GM12872 (cell line): ENCODE data around the gene MKRN3.

ENCODE experiments used
- TF ChIP-seq, protein P1 (sequence below): IDR thresholded peaks from 3 replicates; pipeline ENCODE4 v1.5.1; 2011; ENCODE audit warnings: low read depth, mild to moderate bottlenecking, low read length, moderate library complexity; ENCODE audit not compliant: insufficient read depth

Gene MKRN3

DNA sequence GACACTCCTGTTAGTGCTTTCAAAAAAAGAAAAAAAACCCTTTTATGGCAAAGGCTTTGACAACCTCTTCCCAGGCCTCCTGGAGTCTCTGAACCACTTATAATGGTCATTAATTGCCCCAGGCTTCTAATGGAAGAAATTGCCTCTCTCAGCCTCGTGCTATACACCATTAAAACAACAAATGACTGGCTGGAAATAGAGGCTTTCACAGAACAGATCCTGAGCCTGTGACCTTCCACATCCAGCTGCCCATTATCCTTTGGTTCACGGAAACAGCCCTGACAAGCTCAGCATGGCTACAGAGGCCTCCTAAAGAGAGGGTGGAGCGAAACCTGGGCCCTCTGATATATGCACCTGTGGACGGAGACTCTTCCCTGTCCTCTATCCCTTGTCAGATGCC is 26.8 kb upstream of the MKRN3 start:
- TF ChIP-seq, protein P1, sequence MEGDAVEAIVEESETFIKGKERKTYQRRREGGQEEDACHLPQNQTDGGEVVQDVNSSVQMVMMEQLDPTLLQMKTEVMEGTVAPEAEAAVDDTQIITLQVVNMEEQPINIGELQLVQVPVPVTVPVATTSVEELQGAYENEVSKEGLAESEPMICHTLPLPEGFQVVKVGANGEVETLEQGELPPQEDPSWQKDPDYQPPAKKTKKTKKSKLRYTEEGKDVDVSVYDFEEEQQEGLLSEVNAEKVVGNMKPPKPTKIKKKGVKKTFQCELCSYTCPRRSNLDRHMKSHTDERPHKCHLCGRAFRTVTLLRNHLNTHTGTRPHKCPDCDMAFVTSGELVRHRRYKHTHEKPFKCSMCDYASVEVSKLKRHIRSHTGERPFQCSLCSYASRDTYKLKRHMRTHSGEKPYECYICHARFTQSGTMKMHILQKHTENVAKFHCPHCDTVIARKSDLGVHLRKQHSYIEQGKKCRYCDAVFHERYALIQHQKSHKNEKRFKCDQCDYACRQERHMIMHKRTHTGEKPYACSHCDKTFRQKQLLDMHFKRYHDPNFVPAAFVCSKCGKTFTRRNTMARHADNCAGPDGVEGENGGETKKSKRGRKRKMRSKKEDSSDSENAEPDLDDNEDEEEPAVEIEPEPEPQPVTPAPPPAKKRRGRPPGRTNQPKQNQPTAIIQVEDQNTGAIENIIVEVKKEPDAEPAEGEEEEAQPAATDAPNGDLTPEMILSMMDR: no peak

DNA sequence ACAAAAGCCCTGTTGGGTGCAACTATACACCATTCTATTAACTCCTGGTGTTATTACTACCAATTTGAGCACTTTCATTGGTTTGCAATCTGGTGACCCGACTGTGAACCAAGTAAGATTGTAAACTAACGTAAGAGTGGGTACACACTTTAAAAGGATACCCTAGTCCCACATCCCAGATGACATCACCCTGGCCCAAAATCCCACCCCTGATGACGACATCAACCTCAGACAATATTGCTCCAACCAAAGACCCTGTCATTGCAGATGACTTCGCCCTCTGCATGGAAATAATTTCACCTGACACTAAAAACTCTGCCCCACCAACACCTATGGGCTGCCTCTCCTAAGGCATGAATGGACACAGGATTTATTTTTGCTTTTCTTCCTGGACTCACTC is 25.6 kb upstream of the MKRN3 start:
- TF ChIP-seq, protein P1: no peak

DNA sequence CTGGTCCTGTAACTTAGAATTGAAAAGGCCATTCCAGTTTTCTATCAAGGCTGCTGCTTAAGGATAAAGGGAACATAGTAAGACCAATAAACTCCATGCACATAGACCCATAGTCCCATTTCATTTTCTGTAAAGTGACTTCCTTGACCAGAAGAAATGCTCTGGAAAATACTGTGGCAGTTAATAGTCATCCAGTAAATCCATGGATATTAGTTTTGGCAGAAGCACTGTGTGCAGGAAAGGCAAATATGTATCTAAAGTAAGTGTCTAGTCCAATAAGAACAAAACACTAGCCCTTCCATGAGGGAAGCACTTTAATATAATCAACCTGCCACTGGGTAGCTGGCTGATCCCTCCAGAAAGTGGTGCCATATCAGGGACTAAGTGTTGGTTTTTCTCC is 19.3 kb upstream of the MKRN3 start:
- TF ChIP-seq, protein P1: no peak

DNA sequence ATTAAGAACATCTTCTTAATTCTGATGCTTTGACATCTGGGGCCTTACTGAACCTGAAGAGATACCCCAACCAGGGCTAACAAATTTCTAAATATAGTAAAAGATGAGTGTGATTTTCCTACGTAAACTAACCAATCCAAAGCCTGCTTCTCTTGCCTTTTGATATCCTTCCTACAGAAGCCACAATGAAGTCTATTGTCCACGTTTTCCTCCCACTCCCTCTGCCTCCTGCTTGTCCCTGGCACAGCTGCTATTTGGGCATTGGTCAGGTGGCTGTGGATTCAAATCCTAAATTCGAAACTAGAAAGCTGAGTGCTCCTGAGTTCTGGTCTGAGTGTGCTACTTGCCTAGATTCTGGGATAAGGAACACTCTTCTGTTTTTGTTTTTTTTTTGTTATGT is 17.4 kb upstream of the MKRN3 start:
- TF ChIP-seq, protein P1: no peak

DNA sequence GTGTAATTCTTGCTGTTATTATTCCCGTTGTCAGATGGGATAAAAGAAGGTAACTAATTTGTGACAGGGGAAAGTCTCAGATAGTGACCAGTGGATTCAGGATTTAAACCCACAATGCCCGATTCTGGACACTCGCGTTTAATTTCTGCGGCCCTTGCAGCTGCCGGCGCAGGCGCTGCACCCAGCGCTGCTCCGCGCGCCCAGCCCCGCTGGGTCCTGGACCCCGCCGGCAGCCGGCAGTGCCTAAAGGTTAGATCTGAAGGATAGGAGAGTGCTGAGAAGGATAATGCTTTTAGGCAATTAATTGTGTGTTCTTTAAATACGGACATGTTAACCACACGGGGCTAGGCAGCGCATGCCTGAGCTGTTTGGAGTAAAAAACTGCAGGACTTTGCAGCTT is 3.6 kb upstream of the MKRN3 start:
- TF ChIP-seq, protein P1: no peak

DNA sequence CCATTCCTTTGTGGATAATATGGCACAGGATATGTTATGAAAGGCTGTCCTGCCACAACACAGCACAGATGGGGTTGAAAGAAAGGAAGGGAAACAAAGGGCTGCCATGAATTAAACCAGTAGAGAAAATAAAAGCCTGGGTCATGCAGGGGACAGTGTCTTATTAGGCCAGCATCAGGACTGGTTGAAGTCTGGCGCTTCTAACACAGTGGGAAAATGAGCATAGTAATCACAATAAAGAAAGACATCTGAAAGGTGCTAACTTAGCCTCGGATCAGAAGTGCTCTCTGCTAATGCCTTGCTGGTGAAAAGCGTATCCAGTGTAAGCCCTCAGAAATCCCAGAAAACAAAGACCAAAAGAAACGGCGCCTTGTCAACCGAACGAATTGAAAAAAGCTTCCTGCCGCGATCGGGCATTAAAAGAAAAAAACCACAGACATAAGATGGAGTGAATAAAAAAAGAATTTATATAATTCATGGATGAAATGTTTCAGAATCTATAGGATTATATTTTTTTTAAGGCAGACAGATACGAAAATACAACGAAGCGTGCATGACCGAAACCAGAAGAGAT is 566 bp upstream of the MKRN3 start:
- TF ChIP-seq, protein P1: no peak

DNA sequence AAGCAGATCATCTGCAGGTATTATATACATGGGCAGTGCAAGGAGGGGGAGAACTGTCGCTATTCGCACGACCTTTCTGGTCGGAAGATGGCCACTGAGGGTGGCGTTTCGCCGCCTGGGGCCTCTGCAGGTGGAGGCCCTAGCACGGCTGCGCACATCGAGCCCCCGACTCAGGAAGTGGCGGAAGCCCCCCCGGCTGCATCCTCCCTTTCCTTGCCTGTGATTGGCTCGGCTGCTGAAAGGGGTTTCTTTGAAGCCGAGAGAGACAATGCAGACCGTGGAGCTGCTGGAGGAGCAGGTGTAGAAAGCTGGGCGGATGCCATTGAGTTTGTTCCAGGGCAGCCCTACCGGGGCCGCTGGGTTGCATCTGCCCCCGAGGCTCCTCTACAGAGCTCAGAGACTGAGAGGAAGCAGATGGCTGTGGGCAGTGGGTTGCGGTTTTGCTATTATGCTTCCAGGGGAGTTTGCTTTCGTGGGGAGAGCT is 639 bp downstream of the MKRN3 start:
- TF ChIP-seq, protein P1: no peak
